ENCODE data around the gene GJC2. TPM values are rescaled to one million over a fixed set of nuclear protein-coding genes. Genes with fewer than 3 reads are reported as not detected.

GJC2 gene
- total and polyA plus RNA-seq, 2 donors (not counting 3 experiments of a cell fraction or from before 2014, with no cell fraction given) = 0.58 to 1.2 TPM

DNA sequence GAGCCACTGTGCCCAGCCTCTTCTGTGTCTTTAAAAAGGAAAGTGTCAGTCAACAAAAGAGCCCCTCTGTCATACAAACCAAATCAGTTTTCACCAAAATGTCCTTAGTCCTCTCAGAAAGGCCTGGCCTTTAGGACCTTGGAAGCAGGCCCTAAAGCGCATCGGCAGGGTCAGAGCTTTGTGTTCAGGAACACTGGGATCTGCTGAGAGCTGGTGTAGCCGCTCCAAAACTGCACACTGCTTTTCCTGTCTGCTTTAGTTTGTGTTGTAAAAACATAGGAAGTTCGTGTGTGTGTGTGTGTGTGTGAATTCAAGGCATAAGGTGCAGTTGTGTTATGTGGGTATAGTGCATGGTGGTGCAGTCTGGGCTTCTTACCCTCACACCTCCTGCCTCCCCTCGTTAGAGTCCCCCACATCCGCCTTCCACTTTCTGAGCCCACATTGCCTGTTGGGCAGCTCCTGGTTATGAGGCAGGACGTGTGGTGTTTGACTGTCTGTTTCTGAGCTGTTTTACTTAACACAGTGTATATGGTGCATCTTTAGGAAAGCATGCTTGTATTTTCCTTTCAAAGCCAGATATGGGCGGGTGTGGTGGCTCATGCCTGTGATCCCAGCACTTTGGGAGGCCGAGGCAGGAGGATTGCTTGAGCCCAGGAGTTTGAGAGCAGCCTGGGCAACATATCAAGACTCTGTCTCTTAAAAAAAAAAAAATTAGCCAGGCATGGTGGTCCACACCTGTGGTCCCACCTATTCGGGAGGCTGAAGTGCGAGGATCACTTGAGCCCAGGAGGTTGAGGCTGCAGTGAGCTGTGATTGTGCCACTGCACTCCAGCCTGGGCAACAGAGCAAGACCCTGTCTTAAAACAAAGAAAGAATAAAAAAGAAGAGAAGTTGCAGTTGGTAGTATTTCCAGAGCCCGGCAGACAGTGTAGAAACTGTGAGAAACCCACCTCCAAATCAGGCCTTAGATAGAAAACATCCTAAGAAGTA is 28.3 kb downstream of the GJC2 start:
- Histone ChIP-seq H3K36me3 (ENCODE audit: control insufficient read depth in 2 of 2, extremely low read depth in 1 of 2, insufficient read depth in 2 of 2, low read length in 2 of 2) (peaks cover 0 to 11% of the 10 kb centered on the region in 2 experiments), H3K4me1 (ENCODE audit: control insufficient read depth, extremely low read depth, insufficient read depth, low read length) (no peaks in the 10 kb centered on the region), H2AFZ (ENCODE audit: low read depth, low read length) (no peak overlapping the region), H3K4me3 (replicated peaks in 1 of 3; ENCODE audit: insufficient read depth in 1 of 3, low read depth in 1 of 3, low read length in 3 of 3) (no peak overlapping the region), H3K79me2 (ENCODE audit: control insufficient read depth, insufficient read depth, low read length) (no peaks in the 10 kb centered on the region), H3K4me2 (ENCODE audit: insufficient read depth, low read length) (no peak overlapping the region), H3K9ac (replicated peaks; ENCODE audit: extremely low read depth, insufficient read depth, low read length) (no peak overlapping the region), H4K20me1 (replicated peaks; ENCODE audit: control insufficient read depth, extremely low read depth, insufficient read depth, low read length) (no peaks in the 10 kb centered on the region), H3K27ac (ENCODE audit: insufficient read depth, low read depth, low read length) (no peak overlapping the region), H3K27me3 (ENCODE audit: control insufficient read depth in 2 of 2, insufficient read depth in 2 of 2, low read length in 2 of 2) (no peaks in the 10 kb centered on the region), H3K9me1 (replicated peaks; ENCODE audit: control insufficient read depth, extremely low read depth, insufficient read depth, low read length) (no peaks in the 10 kb centered on the region), H3K9me3 (replicated peaks; ENCODE audit: control insufficient read depth, insufficient read depth, low read length) (no peaks in the 10 kb centered on the region)
- BruUV-seq (replicated peaks) = no TSS peak
- DNase-seq (ENCODE audit: low read depth, low spot score) (no peak), FAIRE-seq (no peak)
- no peak for TF ChIP-seq POLR2A (IDR thresholded peaks at IDR 0.05; ENCODE audit: low read depth, low read length)
- TF ChIP-seq, protein P1, sequence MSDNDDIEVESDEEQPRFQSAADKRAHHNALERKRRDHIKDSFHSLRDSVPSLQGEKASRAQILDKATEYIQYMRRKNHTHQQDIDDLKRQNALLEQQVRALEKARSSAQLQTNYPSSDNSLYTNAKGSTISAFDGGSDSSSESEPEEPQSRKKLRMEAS (IDR thresholded peaks at IDR 0.05; ENCODE audit: insufficient read depth, insufficient read length) = no peak
- no peak for TF ChIP-seq CTCF (IDR thresholded peaks at IDR 0.05; ENCODE audit: extremely low read depth in 1 of 2, insufficient read depth in 1 of 2, low read depth in 1 of 2, low read length in 2 of 2)
- TF ChIP-seq EZH2 (IDR thresholded peaks at IDR 0.05; ENCODE audit: borderline replicate concordance, low read depth, low read length, severe bottlenecking) = no peak
- TF ChIP-seq FOS (IDR thresholded peaks at IDR 0.05; ENCODE audit: borderline replicate concordance, insufficient read depth, low read length) = no peak
- no peak for TF ChIP-seq GATA2 (IDR thresholded peaks at IDR 0.05; ENCODE audit: insufficient read depth, insufficient read length, low read depth, low read length)
- no peak for TF ChIP-seq POLR2AphosphoS5 (IDR thresholded peaks at IDR 0.05; ENCODE audit: insufficient read depth, low read depth, low read length)
- TF ChIP-seq MYC (IDR thresholded peaks at IDR 0.05; ENCODE audit: low read depth, low read length) = no peak
- no peak for TF ChIP-seq JUN (IDR thresholded peaks at IDR 0.05; ENCODE audit: borderline replicate concordance, insufficient read depth, insufficient read length, low read depth)
- CTCF ChIA-PET = interaction anchor here (0.7 to 1.9 kb wide), 2 partner anchors 178 kb away, joined by 3 to 6 read pairs; no protein-coding TSS in a partner anchor
- dilution Hi-C loops (cut with MboI; ENCODE audit: extremely low pct_ligation_motif_present, low sequenced_read_pairs) = no loop called here
- intact Hi-C loops (cut with micrococcal nuclease) = no loop called here
- POLR2A ChIA-PET = no interaction called here

Measured in endothelial cell of umbilical vein (primary cell).